Left ventricle myocardium superior (tissue), 1 donor: ENCODE results near the gene PLA2G5. TPM values are rescaled to one million over a fixed set of nuclear protein-coding genes. Genes with fewer than 3 reads are reported as not detected.

Source experiments
- ATAC-seq: fragments of 200-7000 bp; cut with Tn5 transposase; one replicate; pipeline ENCODE4 v1.9.1; 2020; ENCODE audit warnings: mild to moderate bottlenecking, moderate library complexity
- DNase-seq: peaks from one replicate; pipeline ENCODE4 v3.0.0-alpha.2; 2020
- intact Hi-C: fragments of 100-400 bp; cut with micrococcal nuclease; formaldehyde crosslinking; loops from one replicate; pipeline ENCODE4 v1.11.0; 2022
- total RNA-seq: library from RNA; stranded (reverse); fragmentation: NEBNext Ultra II Directional; extraction: Animal tissue kit (Norgen Biotek cat#: 25700); gene quantifications from one replicate; pipeline ENCODE4 v1.2.1, GENCODE V29; 2021
- donor health status: DM: no; HTN: yes; CAD: no; lungs with severe emphysema.

The PLA2G5 gene
- total RNA-seq, 1 donor from 2014 or later = 47.1 TPM

DNA sequence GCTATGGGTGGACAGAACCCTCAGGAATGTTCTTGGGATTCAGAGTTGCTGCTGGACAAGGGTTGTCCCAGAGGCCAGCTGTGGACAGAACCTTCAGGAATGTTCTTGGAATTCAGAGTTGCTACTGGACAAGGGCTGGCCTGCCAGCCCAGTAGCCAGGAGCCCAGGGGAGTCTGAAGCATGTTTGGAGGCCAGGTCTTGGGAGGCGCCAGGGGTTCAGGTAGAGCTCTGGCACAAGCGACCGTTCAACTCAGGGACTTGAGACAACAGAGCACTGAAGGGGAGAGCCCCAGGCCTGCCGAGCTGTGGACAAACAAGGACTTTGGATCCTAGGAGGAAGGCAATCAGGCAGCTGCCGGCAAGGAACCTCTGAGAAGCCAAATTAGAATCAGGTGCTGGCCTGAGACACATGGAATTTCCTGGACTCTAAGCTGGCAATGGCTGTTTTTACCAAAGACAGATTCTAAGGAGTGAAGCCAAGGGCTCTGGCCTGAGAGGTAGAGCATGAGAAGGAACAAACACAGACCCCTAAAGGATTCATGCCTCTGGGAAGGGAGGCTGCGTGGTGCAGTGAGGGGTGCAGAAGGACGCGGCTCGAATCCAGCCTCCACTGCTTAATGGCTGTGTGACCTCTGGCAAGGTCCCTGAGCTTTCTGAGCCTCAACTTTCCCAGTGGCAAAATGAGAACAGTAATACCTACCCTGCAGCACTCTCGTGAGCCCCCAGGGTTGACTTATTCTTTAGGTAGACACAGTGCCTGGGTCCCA lies 13.4 kb downstream of the PLA2G5 start:
- DNase-seq = peak; percentile 54
- intact Hi-C loops = no loop called here
- peak; percentile 70 for ATAC-seq

DNA sequence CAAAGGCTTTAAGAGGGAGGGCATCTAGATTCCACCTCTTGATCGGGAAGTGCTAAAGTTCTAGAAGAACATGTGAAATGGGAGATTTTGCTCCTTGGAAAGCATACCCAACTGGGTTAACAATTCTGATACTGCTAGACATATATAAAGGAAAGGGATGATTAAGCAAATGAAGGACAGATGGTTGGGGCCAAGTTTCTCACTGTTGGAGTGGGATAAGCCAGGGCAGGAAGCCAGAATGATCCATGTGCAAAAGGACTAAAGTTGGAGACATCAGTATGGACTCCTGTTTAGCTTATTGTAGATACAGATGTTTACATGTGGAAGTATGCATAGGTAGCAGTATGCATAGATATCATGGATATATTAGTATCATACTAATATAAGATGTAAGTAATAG lies 16.8 kb downstream of the PLA2G5 start:
- DNase-seq (no peak), ATAC-seq (no peak)
- intact Hi-C loops = no loop called here

DNA sequence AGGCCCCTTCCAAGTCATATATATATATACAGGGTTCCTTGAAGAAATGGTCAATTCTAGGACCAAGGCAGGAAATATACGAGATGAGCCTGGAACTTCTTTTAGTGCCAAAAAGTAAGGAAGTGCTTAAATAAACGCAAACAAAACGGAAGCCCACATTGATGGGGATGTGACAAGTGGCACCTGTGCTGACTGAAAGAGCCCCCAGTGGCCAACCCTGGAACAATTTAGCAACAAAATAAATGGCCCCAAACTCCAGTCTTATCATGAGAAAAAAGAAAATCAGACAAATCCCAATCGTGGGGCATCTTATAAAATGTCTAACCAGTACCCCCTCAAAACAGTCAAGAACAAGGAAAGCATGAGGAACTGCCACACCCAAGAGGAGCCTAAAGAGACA lies 17.7 kb downstream of the PLA2G5 start:
- DNase-seq (no peak), ATAC-seq (no peak)
- intact Hi-C loops = no loop called here

DNA sequence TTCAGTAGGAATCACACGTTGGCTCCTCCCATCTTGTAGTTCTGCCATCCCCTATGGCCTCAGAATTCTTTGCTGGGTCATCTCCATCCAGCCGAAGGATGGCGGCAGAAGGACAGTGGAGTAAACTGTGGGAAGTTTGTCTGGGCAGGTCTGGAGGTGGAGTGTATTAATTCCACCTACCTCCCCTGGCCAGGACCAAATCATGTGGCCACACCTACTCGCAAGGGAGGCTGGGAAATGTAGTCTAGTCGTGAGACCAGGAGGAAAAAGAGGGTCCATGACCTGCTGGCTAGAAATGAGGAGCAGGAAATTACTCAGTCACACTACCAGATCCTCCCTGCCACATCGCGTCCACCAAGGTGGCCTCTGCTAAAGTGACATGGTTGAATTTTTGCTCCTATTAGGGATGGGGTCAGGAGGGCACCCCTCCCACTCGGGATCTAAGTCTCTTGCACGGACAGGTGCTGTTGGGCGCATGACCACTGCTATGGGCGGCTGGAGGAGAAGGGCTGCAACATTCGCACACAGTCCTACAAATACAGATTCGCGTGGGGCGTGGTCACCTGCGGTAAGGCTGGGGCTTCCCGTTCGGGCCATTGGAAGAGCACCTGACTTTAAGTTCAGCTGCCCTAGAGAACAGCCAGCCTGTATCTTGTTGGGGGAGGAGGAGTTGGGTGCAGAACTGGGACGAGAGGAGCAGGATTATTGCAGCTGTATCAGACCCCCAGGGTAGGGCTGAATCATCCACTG lies 19.5 kb downstream of the PLA2G5 start:
- intact Hi-C loops = no loop called here
- ATAC-seq = no peak

DNA sequence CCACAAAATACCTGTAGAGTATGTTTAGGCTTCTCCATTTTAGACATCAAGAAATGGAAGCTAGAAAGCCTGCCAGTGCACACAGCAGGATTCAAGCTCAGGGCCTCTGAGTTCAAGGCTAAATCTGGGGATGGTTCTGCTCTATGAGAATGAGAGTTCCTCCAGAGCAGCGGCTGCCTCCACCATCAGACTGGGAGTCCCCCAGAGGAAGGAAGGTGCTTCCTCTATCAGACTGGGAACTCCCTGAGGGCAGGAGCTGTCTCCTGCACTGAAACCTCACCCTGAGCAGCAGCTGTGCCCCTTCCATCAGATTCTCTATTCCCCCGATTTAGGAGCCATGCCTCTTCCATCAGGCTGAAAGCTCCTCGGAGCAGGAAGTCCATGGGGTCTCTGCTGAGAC lies 20.1 kb downstream of the PLA2G5 start:
- DNase-seq (no peak), ATAC-seq (no peak)
- intact Hi-C loops = no loop called here

More for the DNA sequence above, 19.5 kb downstream of the PLA2G5 start:
- no peak for DNase-seq

DNA sequence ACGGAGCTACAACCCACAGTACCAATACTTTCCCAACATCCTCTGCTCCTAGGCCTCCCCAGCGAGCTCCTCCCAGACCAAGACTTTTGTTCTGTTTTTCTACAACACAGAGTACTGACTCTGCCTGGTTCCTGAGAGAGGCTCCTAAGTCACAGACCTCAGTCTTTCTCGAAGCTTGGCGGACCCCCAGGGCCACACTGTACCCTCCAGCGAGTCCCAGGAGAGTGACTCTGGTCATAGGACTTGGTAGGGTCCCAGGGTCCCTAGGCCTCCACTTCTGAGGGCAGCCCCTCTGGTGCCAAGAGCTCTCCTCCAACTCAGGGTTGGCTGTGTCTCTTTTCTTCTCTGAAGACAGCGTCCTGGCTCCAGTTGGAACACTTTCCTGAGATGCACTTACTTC lies 20.6 kb downstream of the PLA2G5 start:
- DNase-seq (no peak), ATAC-seq (no peak)
- intact Hi-C loops = no loop called here

DNA sequence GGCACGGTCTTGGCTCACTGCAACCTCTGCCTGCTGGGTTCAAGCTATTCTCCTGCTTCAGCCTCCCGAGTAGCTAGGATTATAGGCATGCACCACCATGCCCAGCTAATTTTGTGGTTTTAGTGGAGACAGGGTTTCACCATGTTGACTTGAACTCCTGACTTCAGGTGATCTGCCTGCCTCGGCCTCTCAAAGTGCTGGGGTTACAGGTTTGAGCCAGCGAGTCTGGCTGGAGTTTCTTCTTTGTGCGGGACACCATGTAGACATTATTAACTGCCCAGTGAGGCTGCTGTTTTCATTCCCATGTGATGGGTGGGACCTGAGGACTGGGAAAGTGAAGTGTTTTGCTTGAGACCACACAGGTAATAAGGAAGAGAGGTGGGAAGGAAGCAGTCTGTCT lies 23.3 kb downstream of the PLA2G5 start:
- intact Hi-C loops = no loop called here
- ATAC-seq (no peak), DNase-seq (no peak)

DNA sequence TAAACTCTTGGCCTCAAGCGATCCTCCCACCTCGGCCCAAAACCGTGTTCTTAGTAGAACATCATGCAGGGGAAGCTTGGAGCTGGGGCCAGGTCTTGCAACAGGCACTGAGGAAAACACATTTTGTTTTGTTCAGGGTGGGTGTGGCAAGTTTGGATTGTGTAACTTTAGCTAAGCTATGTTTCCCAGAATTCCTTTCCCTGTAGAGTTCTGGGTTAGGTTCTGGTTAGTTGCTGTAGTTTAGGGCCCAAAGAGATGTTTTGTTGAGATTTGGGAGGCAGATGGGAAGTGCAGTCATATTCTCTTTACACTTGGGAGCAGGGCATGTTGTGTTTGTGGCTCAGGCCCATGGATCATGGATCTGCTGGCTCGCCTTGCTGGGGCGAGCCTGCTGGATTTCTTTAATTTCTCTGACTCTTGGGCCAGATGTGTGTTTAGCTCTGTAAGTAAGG lies 24.0 kb downstream of the PLA2G5 start:
- intact Hi-C loops = no loop called here
- DNase-seq (peak; percentile 81), ATAC-seq (peak; percentile 84)

DNA sequence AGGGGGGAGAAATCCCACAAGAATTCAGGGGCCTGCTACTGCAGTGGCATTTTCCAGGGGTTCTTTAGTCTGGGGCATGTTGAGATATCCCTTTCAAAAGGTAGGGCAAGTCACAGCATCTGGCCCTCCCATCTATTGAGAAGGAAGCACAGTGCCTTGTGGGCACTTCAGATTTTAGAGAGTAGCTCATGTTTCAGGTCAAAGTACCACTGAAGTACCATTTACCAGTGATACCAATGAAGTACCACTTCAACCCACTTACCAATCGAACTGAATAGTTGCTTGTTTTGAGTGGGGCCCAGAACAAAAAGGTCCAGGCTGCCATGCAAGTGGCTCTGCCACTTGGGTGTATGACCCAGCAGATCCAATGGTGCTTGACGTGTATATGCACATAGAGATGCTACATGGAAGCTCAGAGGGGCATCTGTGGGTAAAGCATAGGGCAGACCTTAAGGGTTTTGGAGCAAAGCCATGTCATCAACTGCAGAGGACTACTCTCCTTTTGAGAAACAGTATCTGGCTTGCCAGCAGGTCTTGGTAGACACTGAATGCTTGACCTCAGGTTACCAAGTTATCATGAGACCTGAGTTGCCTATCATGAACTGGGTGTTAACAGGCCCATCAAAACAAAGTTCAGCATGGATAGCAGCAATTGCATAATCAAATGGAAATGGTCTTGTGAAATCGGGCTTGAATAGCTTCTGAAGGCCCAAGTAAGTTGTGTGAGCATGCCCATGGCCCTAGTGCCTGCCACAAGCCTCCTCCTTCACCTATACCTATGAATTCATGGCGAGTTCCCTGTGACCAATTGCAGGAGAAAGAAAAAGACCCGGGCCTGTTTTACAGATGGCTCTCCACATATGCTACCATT lies 25.8 kb downstream of the PLA2G5 start:
- ATAC-seq (no peak), DNase-seq (no peak)
- intact Hi-C loops = loop anchor here (5.0 kb wide), 1 partner anchor 57 kb away; no protein-coding TSS in a partner anchor

DNA sequence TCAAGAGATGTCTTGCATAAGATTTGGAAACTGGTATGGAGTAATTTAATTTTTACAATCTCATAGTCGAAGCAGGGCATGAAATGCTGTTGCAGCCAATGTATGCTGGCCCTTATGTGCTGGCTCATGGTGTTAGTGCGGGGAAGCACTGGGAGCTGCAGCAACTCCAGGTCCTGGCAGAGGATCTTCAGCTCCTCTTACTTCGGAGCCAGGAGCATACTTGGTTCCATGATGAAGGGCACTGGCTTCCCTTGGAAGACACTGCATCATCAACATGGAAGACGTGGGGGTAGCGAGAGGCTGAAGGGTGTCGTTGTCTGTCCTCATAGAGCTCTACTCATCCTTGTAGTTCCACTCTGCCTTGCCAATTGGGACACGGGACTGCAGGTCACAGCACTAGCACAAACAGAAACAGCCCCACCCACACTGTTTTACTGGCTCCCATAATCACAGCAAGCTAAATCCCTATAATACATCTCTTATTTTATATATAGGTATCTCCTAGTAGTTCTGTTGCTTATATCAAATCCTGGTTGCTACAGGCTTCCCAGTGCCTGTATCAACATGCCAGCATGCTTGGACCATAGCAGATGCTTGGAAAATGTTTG lies 26.9 kb downstream of the PLA2G5 start:
- intact Hi-C loops = loop anchor here (5.0 kb wide), 1 partner anchor 55 kb away; no protein-coding TSS in a partner anchor
- ATAC-seq (no peak), DNase-seq (no peak)

DNA sequence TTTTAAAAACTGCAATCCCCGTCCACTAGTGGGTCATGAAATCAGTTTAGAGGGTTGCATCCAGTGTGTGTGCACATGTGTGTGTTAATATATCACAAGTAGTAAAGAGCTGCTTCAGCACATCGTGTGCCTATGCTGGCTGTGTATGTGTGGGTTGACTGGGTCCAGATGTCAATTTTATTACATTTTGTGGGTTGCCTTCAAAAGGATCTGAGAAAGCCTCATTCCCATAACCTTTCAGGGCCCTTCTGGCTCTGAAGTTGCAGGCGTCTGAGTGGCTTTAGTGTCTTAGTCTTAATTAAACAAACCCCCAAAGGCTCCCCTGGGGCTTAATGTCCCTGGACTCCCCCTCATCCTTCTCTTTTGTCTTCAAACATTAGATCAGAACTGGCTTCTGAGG lies 29.5 kb downstream of the PLA2G5 start:
- no peak for ATAC-seq
- intact Hi-C loops = loop anchor here (5.0 kb wide), 1 partner anchor 53 kb away; no protein-coding TSS in a partner anchor

DNA sequence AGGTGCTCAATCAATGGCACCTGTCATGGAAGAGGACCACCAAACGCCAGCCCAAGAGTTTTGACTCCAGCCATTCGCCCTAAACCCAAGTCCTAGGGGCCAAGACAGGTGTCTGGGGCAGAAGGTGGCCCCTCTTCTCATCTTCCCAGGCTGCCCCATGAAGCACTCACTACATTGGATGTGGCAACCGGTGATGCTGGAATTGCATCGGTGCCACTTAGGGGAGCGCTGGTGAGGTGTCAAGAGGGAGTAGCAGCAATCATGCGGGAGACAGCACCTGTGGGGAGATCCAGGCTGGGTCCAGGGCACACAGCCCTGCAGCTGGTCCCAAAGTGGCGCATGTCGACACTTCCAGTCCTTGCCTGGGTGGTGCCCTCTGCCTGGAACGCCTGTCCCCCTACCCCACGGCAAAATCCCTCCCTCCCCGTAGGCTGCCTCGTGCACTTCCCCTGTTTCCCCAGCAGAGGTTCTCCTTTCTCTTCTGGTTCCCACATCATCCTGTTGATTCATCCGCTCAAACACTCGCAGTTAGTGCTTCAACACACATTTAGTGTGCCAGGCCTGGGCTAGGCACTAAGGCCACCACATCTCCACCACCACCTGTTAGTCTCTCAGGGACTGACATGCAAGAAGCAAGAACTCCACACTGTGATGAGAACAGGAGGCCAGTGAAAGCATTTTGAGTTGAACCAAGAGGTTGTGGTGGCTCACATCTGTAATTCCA lies 30.8 kb downstream of the PLA2G5 start:
- peak; percentile 39 for DNase-seq
- ATAC-seq = peak; percentile 79
- intact Hi-C loops = no loop called here

More for the DNA sequence above, 29.5 kb downstream of the PLA2G5 start:
- no peak for DNase-seq

DNA sequence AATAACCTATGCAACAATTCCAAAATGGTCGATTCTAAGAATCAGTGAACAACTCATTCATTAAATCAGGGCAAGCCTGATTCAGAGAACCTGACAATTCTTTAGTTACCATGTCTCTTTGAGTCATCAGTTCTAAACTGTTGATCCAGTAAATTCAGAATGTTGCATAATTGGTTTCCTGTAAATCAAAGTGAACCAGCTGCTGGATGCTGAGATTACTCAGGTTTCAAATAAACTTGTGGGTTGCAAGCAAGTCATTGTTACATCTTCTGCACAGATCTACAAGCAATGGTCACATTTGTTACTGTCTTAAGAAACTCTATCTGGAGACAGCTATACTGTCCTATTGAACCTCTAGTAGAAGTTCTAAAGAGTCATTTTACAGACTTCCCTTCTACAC lies 32.9 kb downstream of the PLA2G5 start:
- DNase-seq (no peak), ATAC-seq (no peak)
- intact Hi-C loops = no loop called here

DNA sequence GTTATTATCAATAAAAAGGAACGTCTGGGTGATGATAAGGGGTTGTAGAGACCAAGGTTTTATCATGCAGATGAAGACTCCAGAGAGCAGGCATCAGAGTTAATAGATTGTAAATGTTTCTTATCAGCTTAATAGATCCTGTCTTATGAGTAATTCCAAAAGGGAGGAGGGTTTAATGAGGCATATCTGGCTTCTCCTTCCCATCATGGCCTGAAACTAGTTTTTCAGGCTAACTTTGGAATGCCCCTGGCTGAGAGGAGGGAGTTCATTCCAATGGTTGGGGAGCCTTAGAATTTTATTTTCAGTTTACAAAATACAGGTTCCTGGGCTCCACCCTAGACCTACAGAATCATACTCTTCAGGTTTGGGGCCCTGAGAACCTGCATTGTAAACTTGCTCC lies 35.9 kb downstream of the PLA2G5 start:
- intact Hi-C loops = no loop called here
- DNase-seq = no peak
- no peak for ATAC-seq

DNA sequence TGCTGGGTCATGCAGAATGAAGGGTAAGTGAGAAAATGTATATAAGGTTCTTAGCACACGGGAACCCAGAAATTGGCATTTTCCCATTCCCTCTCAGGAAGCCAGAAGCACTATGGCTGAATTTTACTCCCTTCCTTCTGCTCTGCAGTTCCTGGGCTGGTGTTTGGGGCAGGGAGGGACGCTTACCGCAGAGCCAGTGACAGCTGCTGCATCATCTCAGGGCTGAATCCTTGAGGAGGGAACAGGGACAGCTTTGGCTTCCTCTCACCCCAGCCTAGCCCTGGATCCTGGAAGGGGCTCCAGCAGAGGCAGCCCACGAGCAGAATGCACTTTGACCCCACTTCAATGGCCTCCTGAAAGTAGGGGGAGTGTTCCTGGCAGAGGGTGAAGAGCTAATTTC lies 37.4 kb downstream of the PLA2G5 start:
- intact Hi-C loops = no loop called here
- DNase-seq (no peak), ATAC-seq (no peak)

DNA sequence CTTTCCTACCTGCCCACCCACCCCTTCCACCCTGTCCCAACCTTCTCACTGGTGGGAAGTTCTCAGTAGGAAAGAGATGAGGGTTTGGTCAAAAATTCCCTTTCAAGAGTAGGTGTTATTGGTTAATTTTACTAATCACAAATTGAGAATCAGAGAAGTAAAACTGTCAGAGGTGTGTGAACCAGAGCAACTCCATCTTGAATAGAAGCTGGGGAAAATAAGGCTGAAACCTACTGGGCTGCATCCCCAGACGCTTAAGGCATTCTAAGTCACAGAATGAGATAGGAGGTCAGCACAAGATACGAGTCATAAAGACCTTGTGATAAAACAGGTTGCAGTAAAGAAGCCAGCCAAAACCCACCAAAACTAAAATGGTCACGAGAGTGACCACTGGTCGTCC lies 37.8 kb downstream of the PLA2G5 start:
- ATAC-seq (no peak), DNase-seq (no peak)
- intact Hi-C loops = no loop called here

DNA sequence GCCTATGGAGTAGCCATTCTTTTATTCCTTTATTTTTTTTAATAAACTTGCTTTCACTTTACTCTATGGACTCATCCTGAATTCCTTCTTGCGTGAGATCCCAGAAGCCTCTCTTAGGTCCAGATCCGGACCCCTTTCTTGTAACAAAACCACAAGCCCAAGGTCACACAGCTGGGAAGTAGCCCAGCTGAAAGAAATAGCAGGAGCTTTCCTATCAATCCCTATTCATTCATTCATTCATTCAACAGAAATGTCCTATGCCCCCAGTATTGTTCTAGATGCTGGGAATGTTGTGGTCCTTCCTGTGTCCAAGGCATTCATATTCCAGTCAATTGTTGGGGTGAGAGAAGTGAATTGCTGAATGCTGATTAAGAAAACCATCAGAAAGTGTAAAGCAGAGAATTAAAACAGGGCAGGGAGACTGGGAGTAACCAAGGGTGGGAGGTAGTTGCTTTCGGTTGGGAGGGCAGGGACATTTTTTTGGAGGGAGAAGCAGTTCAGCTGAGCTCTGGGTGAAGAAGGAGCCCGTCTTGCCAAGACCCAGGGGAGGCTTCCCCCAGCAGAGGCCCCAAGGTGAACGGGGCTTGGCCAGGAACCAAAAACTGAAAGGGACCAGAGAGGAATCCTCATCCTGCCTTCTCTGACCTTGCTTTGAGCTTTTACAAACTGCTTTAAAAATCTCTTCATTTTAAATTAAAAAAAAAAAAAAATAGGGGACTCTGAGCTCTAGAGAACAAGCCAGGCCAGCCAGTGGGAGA lies 38.6 kb downstream of the PLA2G5 start:
- ATAC-seq (no peak), DNase-seq (no peak)
- intact Hi-C loops = no loop called here
